GM19324 (cell line): ENCODE results near the gene NFIB.

Experiments used
- ATAC-seq: cut with Tn5 transposase; IDR thresholded peaks from one replicate; pipeline ENCODE4 v1.9.1; 2021; ENCODE audit warnings: mild to moderate bottlenecking, moderate library complexity; ENCODE audit not compliant: unreplicated experiment, low FRiP score

The NFIB gene

DNA sequence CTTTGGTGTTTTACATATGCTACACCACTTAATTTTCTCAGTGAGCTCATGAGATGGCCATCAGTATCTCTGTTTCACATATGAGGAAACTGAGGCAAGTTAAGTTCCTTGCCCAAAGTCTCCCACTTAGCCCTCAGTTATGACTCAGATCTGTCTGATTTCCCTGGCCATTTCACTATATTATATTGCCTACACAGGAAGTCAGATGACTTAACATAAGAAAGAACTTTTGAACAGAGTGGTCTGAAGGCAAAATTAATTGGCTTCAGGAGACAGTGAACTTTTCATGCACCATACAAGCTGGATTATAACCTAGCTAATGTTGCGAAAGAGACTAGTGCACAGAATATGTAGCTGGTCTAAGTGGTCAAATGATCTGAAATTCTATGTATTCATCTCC lies 221.6 kb downstream of the NFIB start:
- no peak for ATAC-seq

DNA sequence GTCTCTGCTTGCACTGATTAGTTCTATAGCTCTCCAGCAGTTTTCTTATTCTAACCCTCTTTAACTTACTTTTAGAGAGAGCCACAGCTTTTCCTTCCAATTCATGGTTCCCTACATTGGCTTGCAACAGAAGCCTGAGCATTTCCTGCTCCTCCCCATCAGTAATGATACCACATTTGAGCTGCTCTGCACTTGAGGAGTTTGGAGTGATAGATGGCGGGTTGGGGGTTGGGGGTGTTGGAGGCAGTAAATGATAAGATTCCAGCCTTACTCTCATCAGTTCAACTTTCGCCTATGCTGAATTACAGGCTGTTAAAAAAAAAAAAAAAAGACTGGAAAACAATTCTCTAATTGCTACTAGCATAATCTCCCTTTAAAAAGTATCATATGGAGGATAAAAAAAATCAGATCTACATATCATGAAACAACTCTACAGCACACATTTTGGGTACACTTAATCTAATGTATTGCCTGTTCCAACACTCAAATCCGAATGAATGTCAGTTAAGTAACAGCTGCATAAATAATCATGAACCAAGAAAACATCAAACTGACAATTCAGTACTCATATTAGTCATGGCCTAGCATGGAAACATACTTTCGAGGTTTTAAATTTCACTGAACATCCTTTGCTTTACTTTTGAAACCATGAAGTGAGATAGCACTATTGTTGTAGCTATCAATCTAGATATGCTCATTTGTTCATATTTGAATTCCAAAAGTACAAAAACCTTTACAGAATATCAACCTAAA lies 224.7 kb downstream of the NFIB start:
- ATAC-seq = no peak

DNA sequence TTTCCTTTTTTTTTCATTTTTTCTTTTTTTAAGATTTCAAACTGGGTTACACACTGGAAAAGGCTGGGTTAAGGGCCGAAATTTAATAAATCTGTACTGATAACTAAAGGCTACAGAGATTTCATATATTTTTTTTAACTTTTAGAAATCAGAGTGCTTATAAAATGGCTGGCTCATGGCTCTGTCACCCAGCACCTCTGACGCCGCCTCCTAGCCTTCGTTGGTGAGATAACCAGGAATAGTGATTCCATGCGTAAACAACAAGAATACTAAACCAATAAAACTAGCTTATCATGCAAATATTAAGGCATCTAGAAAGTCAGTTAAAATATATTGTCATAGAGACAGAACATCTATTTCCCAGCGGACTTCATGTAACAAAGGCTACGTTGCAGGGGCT lies 226.4 kb downstream of the NFIB start:
- ATAC-seq = no peak

DNA sequence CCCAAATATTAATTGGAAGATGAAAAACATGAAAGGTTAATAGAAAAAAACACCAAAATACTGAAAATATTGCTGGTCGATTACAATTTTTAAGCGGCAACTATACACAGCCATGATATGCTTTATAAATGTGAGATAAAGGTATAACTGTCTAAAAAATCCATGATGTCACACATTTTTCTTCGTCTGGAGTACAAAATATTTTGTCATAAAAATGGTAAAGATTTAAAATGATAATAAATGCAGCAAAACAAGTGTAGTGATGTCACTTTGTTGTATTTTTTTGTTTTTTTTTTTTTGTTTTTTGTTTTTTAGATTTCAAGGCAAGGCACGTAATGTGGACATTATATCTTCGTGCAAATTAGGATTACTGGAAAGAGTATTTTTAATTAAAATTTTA lies 227.4 kb downstream of the NFIB start:
- no peak for ATAC-seq

DNA sequence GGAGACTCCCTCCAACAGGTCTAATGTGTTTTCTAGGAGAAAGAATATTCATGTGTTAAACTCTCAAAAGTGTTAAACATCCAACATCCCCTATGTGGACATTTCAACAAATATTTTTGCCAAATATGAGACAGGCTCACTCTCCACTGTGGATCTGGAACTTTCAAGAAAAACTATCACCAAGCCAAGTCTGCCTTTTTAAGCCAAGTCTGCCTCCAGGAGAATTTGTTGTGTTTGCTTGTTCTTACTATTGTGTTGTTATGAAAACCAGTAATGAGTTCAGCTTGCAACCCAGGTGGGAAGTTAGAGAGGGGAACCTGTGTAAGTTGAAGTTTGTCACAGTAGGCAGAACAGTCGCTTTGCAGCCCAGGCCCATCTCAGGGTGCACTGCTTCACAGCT lies 228.1 kb downstream of the NFIB start:
- ATAC-seq = no peak

DNA sequence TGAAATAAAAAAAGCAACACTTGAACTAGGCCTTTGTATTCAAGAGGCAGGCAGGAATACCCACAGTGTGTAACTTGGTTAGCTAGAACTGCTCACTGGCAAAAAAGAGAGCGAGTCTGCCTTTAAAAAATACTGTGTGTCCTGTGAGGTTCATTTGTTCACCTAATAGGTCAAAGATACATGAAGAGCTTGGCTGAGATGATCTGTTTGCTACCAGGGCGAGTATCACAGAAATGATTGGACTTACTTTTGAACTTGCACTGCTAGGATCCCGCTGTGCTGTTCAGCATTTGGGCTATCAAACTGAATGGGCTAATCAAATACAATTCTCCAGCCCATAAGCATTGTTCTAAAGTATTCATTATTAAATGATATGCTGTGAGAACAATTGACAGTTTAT lies 229.1 kb downstream of the NFIB start:
- ATAC-seq = no peak

DNA sequence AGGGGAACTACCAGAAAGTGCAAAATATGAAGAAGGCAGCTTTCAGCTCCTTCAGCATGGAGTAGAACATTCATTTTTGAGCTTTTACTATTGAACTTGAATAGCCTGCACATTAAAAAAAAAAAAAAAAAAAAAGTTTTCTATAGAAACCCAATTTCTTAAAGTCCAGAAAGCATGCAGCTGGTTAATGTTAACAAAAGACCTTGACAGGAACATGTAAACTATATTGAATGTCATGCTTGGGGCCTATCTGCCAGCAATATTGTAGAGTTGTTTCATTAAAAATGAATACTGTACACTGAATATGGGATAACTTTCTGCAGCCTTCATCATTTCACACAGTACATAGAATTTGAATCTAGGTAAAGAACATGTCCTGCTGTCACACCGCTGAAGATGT lies 230.6 kb downstream of the NFIB start:
- ATAC-seq = no peak

DNA sequence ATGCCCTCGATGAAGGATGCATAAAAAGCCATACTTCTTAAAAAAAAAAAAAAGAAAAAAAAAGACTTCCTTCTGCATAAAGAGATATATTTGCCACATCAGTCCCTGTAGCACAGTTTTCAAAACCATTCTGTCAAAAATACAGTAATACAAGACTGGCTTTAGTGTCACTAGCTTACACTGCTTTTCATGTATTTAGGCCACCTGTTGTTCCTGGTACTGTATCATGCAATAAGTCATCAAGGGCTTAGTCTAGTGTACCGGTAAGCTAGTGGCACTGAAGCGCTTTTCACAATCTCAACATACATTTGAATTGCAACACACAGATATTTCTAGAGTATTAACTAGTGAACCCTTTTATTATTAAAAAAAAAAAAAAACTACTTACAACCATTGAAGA lies 231.2 kb downstream of the NFIB start:
- no peak for ATAC-seq

DNA sequence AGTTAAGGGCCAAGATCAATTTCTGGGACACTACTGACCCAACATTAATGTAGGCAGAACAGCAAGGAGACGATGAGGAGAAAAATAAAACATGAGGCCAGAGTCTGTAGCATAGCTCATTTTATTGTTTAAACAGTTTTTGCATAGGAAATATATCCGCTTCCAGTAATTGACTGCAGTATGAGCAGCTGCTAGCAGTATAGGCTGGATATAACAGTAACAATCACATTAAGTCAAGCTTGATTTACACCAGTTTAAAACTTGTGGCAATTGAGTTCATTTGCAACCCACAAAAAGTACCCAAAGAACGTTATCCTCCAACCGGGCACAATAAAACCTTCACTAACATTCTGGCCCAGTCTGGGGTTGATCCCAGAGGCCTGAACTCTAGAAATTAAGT lies 232.2 kb downstream of the NFIB start:
- ATAC-seq = no peak

DNA sequence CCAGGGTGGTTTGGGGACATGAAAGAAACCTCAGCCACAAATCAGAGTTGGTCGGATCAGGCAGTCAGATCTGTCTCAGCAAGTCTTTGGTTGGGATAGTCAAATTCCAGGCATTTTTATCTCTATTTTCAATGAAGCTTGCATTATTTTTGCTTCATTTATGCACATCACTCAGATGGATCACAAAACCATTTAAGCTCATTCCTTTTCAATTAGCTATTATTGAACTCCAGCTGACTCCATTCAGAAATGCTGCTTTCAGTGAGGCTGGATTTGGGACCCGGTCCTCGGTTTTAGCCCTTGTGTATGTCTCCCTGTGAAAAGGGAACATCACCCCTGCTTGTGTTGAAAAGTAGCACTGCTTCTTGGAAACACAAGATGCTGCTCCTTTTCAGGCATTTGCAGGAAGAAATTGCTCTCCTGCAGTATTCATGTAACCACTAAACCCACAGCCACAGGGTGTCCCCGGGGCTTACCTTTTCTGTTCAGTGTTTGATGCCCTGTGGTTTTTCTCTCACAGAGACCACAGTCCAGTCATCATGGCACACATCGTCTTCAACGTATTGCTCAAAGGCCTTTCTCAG lies 232.9 kb downstream of the NFIB start:
- ATAC-seq = no peak

DNA sequence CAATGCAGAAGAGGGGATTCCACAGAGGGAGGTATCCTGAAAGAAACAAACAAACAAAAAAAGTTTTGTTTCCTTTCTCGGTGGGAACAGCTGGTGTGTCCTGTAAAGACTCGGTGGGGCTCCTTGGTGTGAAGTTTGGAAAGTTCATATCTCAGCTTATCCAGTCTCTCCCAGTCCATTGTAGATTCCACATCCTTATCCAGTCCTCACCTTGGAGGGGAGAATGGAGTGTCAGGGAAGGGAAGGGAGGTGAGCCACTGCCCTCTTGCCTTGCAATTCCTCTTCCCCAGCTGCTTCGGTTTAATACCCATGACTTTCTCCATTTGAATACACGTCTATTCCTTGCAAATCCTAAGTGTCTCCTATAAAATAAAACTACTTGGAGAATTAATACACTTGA lies 234.5 kb downstream of the NFIB start:
- no peak for ATAC-seq

DNA sequence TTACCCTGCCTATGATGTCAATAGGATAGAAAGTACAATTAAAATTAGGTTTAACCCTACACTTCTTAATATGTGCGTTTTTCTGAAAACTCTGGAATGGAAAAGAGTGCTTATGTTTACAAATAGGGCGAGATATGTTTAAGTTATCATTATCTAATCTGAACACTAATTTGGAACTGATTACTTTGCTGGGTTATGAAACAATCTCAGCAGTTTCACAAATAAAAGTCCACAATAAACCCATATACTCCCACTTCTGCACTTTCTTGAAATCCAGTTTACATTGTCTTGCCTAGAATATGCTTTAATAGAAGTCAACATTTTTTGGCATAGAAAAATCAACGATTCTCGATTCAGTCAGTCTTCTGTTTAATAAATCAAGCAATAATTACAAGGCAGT lies 236.3 kb downstream of the NFIB start:
- no peak for ATAC-seq

DNA sequence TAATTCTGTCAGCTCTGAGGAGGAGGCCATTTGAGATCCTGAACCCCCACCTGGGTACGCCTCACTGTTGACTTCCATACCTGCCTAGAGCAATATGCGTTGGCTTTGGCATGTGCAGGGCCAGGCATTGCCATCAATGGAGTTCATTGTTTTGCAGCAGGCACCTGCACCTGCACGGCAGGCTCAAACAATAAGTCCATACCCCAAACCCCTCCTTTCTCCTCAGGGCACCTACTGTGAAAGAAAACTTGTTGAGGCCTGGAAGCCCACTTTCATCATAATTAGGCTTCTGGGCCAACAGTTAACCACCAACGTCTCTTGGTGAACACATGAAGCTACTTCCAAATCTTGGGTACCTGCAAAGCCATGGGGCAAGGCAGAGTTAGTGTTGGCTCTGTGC lies 238.7 kb downstream of the NFIB start:
- ATAC-seq = no peak

DNA sequence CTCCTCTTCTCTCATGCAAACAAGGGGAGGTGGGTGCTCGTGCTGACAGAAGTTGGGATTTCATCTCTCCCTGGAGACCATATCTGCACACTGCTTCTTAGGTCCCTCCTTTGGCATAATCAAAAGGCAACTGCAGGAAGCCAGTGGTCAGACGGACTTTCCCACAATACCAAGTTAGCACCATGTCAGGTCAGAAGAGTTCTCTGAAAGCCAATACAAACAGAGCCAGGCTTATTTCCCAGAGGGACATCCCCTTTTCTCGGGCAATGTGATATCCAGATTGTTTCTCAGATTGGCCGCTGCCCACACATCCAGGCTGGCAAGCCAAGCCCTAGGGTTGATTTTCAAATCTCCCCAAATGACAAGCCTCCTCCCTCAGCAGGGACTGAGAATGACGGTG lies 241.1 kb downstream of the NFIB start:
- no peak for ATAC-seq

DNA sequence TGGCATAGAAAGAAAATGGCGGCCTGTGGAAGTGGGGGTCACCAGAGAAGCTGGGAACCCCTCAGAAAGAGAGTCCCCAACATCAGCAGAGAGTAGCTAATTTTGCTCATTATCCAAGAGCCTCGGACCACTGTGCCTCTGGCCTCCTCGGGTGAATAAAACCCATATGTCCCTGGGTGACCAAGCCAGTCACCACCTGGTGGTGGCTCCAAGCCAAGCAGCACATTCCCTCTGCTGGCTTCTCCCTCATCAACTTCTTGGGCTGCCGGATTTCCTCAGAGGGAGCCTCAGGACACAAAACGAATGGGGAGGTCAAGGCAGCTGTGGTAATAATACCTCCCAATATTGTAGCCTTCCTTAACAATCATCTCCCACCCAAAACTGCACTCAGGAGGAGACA lies 242.5 kb downstream of the NFIB start:
- no peak for ATAC-seq

DNA sequence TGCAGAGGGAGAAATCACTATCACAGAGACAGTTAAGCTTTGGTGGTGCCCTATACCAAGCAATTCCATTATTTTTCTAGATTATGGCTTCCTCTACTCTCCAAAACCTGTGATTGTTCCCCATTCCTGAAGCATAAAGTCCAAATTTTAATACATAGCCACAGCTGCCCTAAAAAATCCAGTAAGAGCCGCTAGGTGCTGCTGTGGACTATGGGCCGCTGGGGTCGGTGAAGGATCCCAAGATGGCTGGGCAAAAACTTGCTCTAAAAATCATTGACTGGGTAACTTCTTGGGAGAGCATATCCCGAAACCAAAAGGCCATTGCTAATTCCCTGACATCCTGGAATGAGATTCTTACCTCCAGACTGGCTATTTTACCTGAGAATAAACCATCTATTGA lies 245.3 kb downstream of the NFIB start:
- ATAC-seq = no peak

DNA sequence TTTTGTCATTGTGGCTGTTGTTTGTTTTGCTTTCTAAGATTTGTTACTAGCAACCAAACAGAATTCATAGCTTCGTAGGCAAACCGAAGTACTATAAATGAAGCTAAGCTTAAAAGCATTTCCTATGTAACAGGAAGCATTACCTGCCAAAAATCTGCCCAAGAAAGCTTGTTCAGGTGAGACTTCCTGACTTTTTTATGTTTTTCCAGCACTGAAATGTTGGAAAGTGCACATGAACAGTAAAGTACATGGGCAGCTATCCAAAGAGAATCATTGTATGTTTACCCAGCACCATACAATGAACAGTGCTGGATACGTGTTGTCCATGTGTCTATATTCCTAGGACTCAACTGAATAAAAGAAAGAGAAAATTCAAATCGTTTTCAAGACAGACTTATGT lies 247.1 kb downstream of the NFIB start:
- ATAC-seq = no peak

DNA sequence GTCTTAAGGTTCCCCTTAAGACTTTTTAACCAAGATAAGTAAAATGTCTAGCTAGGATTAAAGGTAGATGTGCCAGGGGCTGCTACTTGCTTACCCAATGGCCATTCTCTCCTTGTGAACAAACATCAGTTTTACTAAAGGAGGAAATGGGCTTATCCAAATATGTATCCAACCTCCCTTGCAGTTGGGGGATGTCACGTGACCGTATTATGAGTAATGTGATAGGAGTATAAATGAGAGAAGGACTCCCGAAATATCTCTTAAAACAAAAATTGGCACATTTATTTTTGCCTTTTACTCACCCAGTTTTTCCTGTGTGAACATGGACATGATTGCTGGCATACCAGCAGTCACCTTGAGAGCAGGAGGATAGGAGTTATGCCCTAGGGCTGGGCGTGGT lies 247.9 kb downstream of the NFIB start:
- ATAC-seq = no peak

DNA sequence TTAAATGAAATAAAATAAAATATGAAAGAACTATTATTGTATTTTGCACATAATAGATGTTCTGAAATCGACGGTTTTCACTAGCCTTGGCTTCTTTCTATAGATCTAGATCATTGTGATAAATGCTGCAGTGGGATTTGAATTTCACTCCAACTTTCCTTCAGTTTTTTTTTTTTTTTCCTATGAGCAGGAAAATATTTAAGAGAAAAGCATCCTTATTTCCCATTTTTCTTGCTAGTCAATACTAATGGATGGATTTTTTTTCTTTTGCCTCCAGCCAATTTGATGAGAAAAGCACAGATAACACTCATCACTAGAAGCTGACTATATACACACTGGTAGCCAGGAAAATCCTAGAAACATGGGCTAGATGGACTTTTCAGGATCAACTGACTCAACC lies 249.0 kb downstream of the NFIB start:
- no peak for ATAC-seq

DNA sequence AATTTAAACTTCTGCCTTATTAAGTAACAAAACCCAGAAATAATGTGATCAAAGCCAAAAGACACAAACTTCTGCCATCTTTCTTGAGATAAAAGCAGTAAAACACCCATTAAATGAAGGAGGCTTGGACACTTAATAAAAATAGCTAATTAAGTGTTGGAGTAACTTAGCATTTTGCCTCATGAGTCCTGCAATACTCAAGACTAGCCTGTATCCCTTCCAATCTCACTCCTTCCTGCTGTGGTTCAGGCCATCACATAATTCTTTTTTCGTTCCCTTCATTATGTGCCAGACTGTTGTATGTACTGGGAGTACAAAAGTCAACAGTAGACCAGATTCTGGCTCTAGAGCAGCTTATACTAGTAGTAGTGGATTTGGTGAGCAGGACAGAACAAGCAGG lies 250.2 kb downstream of the NFIB start:
- ATAC-seq = no peak

DNA sequence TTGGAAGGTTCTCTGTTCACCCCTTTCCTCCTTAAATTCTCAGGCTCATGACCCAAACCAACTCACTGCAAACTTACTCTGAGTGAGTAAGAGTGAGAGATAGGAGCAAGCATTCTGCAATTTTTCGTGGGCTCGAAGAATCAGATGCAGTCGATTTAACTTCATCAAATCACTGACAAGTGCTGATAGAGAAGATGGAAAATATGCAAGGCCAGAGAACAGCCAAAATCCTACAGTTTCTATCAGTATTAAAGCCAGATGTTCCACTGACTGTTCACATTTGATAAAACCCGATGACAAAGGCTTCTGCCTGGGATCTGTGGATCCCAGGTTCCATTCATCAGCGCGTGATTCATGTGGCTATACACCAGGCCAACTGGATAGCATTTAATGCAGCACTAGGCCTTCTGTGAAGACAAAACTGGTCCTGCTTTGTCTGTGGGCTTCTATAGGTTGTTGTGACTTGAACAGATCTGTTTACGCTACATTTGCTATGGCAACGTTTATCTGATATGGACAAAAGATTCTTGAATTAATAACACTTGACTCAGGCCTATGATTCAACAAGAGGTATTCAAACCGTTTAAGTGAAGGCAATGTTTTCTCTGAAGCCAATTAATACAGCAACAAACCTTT lies 251.2 kb downstream of the NFIB start:
- no peak for ATAC-seq

DNA sequence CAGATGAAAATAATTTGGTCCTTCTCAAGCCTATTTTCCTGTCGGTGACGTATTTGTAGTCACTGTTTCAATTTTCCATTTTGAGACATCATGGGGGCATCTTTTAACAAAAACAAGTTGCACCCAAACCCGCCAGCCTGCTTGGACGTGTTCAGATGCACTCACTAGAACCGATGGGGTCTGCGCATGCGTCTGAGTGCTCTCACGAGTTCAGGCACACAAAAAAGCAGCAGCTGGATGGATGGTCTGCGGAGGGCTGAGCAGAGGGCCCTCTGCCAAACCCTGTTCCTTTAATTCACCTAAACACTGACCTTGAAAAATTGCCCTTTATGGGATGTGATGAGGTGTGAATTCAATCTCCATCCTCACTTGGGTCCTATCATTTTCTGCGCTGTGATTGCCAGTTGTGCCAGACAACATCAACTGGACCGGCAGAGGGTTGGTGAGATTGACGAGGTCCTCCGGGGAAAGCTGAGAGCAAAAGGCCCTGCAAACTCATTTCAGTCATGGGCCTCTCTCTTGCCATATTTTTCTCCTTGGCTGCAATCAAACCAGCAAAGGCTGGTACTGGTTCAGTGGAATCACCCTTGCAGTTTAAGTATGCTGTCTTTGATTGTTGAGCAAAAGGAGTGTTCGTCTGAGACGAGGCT lies 251.9 kb downstream of the NFIB start:
- ATAC-seq = no peak
